Prostate gland (tissue), 2 donors: ENCODE measurements around the gene MAGEB17.

Experiments used
- CTCF ChIP-seq, 4 experiments: fragments of 200-600 bp in 2 of 4; fragments of 450-650 bp in 2 of 4; sonication (generic) in 2 of 4; IDR thresholded peaks; 1 replicate in 3 of 4; 2 replicates in 1 of 4; pipeline ENCODE4 v1.5.1; 2016 to 2019; ENCODE audit warnings: antibody characterized with exemption in 4 of 4, mild to moderate bottlenecking in 2 of 4, moderate library complexity in 2 of 4
- POLR2A ChIP-seq: fragments of 450-650 bp; IDR thresholded peaks from one replicate; pipeline ENCODE4 v1.6.1; 2016; ENCODE audit warnings: antibody characterized with exemption, mild to moderate bottlenecking
- POLR2AphosphoS5 ChIP-seq: sonication (generic); formaldehyde crosslinking; IDR thresholded peaks from one replicate; pipeline ENCODE4 v1.6.1; 2017; ENCODE audit warnings: antibody characterized with exemption

- TF ChIP-seq CTCF (IDR thresholded peaks at IDR 0.05) (no peak), POLR2A (no peak), POLR2AphosphoS5 (no peak)
Measured at GRCh38 chrX:16148896-16149295, 18.4 kb upstream of the MAGEB17 start.
